WTC11 (cell line): ENCODE data around the gene SRSF12. TPM values are rescaled to one million over a fixed set of nuclear protein-coding genes. Genes with fewer than 3 reads are reported as not detected.

ENCODE experiments used
- ATAC-seq: fragments of 200-7000 bp; cut with Tn5 transposase; 2 replicates; pipeline ENCODE4 v1.10.0; 2021; ENCODE audit warnings: mild to moderate bottlenecking, moderate library complexity
- CTCF ChIA-PET: fragments of 300-600 bp; sonication (Branson Sonifier 250); formaldehyde crosslinking; loops from one replicate; lab custom pipeline; 2021; ENCODE audit warnings: antibody characterized with exemption; lab: Charles Lee
- POLR2A ChIA-PET: fragments of 350-600 bp; sonication (Branson Sonifier 250); formaldehyde crosslinking; loops from one replicate; lab custom pipeline; 2021; ENCODE audit warnings: antibody characterized with exemption; lab: Charles Lee
- DNase-seq: peaks from one replicate; pipeline ENCODE4 v3.0.0; 2021; ENCODE audit warnings: low spot score
- H3K27ac Mint-ChIP-seq: 2 replicates; pipeline ENCODE4 v1.8.0; 2021; ENCODE audit warnings: mixed read lengths
- H3K27me3 Mint-ChIP-seq: 2 replicates; pipeline ENCODE4 v1.8.0; 2021; ENCODE audit warnings: low read depth, mild to moderate bottlenecking, moderate library complexity, mixed read lengths
- H3K36me3 Mint-ChIP-seq: 2 replicates; pipeline ENCODE4 v1.8.0; 2021; ENCODE audit warnings: mixed read lengths
- H3K4me1 Mint-ChIP-seq: 2 replicates; pipeline ENCODE4 v1.8.0; 2022; ENCODE audit warnings: mixed read lengths
- H3K4me3 Mint-ChIP-seq: 2 replicates; pipeline ENCODE4 v1.8.0; 2021; ENCODE audit warnings: mild to moderate bottlenecking, moderate library complexity, mixed read lengths
- H3K9me3 Mint-ChIP-seq: 2 replicates; pipeline ENCODE4 v1.8.0; 2021; ENCODE audit warnings: mixed read lengths
- ATF1 ChIP-seq: sonication (generic); formaldehyde crosslinking; IDR thresholded peaks from 2 replicates; pipeline ENCODE4 v1.8.1; 2023; ENCODE audit warnings: mild to moderate bottlenecking, moderate library complexity, missing genetic modification reagents
- CREM ChIP-seq: sonication (generic); formaldehyde crosslinking; IDR thresholded peaks from 2 replicates; pipeline ENCODE4 v1.8.1; 2022; ENCODE audit warnings: mild to moderate bottlenecking, missing genetic modification reagents, moderate library complexity
- FOXJ3 ChIP-seq: sonication (generic); formaldehyde crosslinking; IDR thresholded peaks from 2 replicates; pipeline ENCODE4 v1.9.0; 2021; ENCODE audit warnings: missing genetic modification reagents, mild to moderate bottlenecking, borderline replicate concordance
- NFE2L1 ChIP-seq: sonication (generic); formaldehyde crosslinking; IDR thresholded peaks from 2 replicates; pipeline ENCODE4 v1.8.1; 2023; ENCODE audit warnings: missing genetic modification reagents
- PRRX2 ChIP-seq: fragments of 250-450 bp; sonication (Bioruptor Pico); IDR thresholded peaks from 2 replicates; pipeline ENCODE4 v1.8.0; 2021; ENCODE audit warnings: mild to moderate bottlenecking
- SMAD3 ChIP-seq: sonication (generic); formaldehyde crosslinking; IDR thresholded peaks from 2 replicates; pipeline ENCODE4 v1.8.0; 2022; ENCODE audit warnings: missing genetic modification reagents, mild to moderate bottlenecking, borderline replicate concordance
- SMAD4 ChIP-seq: sonication (generic); formaldehyde crosslinking; IDR thresholded peaks from 2 replicates; pipeline ENCODE4 v1.8.0; 2022; ENCODE audit warnings: mild to moderate bottlenecking, missing genetic modification reagents
- SP1 ChIP-seq: sonication (generic); formaldehyde crosslinking; conservative IDR thresholded peaks from 2 replicates; pipeline ENCODE4 v1.8.1; 2022; ENCODE audit warnings: missing genetic modification reagents
- TCF7 ChIP-seq: sonication (generic); formaldehyde crosslinking; IDR thresholded peaks from 2 replicates; pipeline ENCODE4 v1.8.0; 2022; ENCODE audit warnings: mild to moderate bottlenecking, low read depth, missing genetic modification reagents, moderate library complexity
- ZBTB21 ChIP-seq: sonication (generic); formaldehyde crosslinking; IDR thresholded peaks from 2 replicates; pipeline ENCODE4 v1.8.1; 2023; ENCODE audit warnings: mild to moderate bottlenecking, missing genetic modification reagents, borderline replicate concordance
- ZNF232 ChIP-seq: sonication (generic); formaldehyde crosslinking; IDR thresholded peaks from 2 replicates; pipeline ENCODE4 v1.8.0; 2022; ENCODE audit warnings: mild to moderate bottlenecking, missing genetic modification reagents
- ZNF263 ChIP-seq: sonication (generic); formaldehyde crosslinking; IDR thresholded peaks from 2 replicates; pipeline ENCODE4 v1.8.1; 2022; ENCODE audit warnings: low read depth, mild to moderate bottlenecking, moderate library complexity, missing genetic modification reagents
- ZNF396 ChIP-seq: fragments of 250-450 bp; sonication (Bioruptor Pico); IDR thresholded peaks from 2 replicates; pipeline ENCODE4 v1.8.0; 2021; ENCODE audit warnings: mild to moderate bottlenecking, moderate library complexity, borderline replicate concordance
- total RNA-seq: library from RNA; stranded (reverse); gene quantifications from 3 replicates; pipeline ENCODE4 v1.2.3, GENCODE V29; 2021
- TF ChIP-seq, protein P1 (sequence below): sonication (generic); formaldehyde crosslinking; IDR thresholded peaks from 2 replicates; pipeline ENCODE4 v1.8.1; 2022; ENCODE audit warnings: missing genetic modification reagents, borderline replicate concordance
- TF ChIP-seq, protein P2 (sequence below): sonication (generic); formaldehyde crosslinking; IDR thresholded peaks from 2 replicates; pipeline ENCODE4 v1.8.1; 2022; ENCODE audit warnings: mild to moderate bottlenecking, missing genetic modification reagents, moderate library complexity, borderline replicate concordance
- TF ChIP-seq, protein P3 (sequence below): fragments of 250-450 bp; sonication (Bioruptor Pico); IDR thresholded peaks from 2 replicates; pipeline ENCODE4 v1.9.0; 2021; ENCODE audit warnings: mild to moderate bottlenecking
- TF ChIP-seq, protein P4 (sequence below): fragments of 250-450 bp; sonication (Bioruptor Pico); conservative IDR thresholded peaks from 2 replicates; pipeline ENCODE4 v1.9.0; 2021; ENCODE audit warnings: mild to moderate bottlenecking
- TF ChIP-seq, protein P5 (sequence below): sonication (generic); formaldehyde crosslinking; IDR thresholded peaks from 2 replicates; pipeline ENCODE4 v1.8.1; 2022; ENCODE audit warnings: low read depth, missing genetic modification reagents, borderline replicate concordance
- TF ChIP-seq, protein P6 (sequence below): sonication (generic); formaldehyde crosslinking; IDR thresholded peaks from 2 replicates; pipeline ENCODE4 v1.8.0; 2023; ENCODE audit warnings: mild to moderate bottlenecking, missing genetic modification reagents

The SRSF12 gene
- total RNA-seq, 1 experiment from 2014 or later: 3.8 TPM

DNA sequence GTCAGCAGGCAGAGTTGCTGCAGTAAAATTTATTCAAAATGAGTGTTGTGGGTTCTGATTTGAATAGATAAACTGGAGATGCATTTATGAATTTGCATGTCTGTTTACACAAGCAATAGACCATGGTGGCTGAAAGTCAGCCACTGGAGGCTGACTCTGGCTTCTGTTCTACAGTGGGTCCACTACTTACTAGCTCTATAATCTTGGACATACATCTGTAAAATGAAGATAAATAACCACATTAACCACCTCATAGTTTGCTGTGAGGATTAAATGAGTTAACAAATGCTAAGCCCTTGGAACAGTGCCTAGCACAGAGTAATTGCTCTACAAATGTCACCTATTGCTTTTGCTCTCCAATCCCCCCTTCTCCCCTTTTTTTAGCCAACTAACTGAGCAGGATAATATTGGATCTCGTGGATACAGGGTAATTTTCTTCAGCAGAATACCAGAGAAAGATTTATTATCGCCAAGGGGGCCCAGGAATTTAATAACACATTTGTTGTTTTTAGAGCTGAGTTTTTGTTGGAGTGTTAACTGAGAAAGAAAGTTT is 26.6 kb upstream of the SRSF12 start:
- Mint-ChIP-seq H3K4me3 (no peak overlapping the region), H3K4me1 (peaks cover 9% of the 10 kb centered on the region), H3K36me3 (no peaks in the 10 kb centered on the region), H3K27ac (no peak overlapping the region), H3K9me3 (no peaks in the 10 kb centered on the region), H3K27me3 (peaks cover 87% of the 10 kb centered on the region)
- CTCF ChIA-PET: interaction anchor here (6.9 kb wide), 1 partner anchor 161 kb away, joined by 29 read pairs; no protein-coding TSS in a partner anchor
- ATAC-seq (no peak), DNase-seq (no peak)
- TF ChIP-seq SMAD4: no peak
- TF ChIP-seq ZBTB21 (CRISPR knock-in tag): no peak
- TF ChIP-seq, protein P1, sequence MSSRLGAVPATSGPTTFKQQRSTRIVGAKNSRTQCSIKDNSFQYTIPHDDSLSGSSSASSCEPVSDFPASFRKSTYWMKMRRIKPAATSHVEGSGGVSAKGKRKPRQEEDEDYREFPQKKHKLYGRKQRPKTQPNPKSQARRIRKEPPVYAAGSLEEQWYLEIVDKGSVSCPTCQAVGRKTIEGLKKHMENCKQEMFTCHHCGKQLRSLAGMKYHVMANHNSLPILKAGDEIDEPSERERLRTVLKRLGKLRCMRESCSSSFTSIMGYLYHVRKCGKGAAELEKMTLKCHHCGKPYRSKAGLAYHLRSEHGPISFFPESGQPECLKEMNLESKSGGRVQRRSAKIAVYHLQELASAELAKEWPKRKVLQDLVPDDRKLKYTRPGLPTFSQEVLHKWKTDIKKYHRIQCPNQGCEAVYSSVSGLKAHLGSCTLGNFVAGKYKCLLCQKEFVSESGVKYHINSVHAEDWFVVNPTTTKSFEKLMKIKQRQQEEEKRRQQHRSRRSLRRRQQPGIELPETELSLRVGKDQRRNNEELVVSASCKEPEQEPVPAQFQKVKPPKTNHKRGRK (CRISPR knock-in tag): no peak
- TF ChIP-seq NFE2L1 (CRISPR knock-in tag): no peak
- TF ChIP-seq ZNF396 (CRISPR knock-in tag): no peak
- no peak for TF ChIP-seq SP1 (CRISPR knock-in tag)
- TF ChIP-seq, protein P2, sequence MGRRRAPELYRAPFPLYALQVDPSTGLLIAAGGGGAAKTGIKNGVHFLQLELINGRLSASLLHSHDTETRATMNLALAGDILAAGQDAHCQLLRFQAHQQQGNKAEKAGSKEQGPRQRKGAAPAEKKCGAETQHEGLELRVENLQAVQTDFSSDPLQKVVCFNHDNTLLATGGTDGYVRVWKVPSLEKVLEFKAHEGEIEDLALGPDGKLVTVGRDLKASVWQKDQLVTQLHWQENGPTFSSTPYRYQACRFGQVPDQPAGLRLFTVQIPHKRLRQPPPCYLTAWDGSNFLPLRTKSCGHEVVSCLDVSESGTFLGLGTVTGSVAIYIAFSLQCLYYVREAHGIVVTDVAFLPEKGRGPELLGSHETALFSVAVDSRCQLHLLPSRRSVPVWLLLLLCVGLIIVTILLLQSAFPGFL (CRISPR knock-in tag): no peak
- TF ChIP-seq PRRX2: no peak
- TF ChIP-seq ZNF232 (CRISPR knock-in tag): no peak
- no peak for TF ChIP-seq FOXJ3
- TF ChIP-seq TCF7 (CRISPR knock-in tag): no peak
- TF ChIP-seq, protein P3, sequence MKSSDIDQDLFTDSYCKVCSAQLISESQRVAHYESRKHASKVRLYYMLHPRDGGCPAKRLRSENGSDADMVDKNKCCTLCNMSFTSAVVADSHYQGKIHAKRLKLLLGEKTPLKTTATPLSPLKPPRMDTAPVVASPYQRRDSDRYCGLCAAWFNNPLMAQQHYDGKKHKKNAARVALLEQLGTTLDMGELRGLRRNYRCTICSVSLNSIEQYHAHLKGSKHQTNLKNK (CRISPR knock-in tag): no peak
- POLR2A ChIA-PET: no interaction called here

DNA sequence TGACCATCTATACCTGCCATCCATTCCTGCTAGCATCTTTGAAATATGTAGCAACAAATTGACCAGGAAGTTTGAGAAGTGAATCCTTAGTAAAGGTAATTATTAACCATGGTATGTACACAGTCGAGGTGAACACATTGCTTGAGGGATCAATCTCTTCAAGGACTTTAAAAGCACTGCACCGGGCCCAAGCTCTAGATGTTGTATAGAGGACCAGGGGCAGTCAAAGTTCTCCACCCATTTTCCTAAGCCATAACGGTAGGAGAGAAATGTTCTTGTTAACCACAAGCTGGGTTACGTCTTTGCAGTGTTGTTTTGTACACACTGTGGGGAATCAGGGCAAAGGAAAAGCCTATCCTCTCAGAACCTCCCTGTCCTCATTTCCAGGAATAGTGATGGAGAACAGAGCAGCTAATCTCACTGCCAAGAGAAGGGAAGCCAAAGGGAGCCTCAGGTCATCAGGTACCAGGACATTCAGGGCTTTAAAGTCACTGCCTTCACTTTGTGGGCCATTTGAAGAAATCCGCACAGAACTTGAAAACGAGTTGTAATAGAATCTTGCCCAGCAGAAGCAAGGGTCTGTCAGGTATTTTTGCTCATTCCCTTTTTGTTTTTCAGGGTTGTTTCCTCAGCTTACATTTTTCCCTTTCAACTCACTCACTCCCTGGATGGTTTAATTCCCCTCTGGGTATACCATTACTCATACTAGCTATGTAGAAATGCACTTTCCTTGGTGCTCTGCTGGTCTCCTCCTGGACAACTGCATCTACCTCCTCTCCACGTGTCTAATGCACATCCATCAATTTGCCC is 22.7 kb upstream of the SRSF12 start:
- POLR2A ChIA-PET: interaction anchor here (0.6 kb wide), 1 partner anchor 471 kb away, joined by 5 read pairs; no protein-coding TSS in a partner anchor
- Mint-ChIP-seq H3K9me3 (no peaks in the 10 kb centered on the region), H3K4me3 (no peak overlapping the region)
- ATAC-seq: no peak
- TF ChIP-seq ZNF232 (CRISPR knock-in tag): no peak
- no peak for TF ChIP-seq CREM
- no peak for TF ChIP-seq SMAD3 (CRISPR knock-in tag)
- TF ChIP-seq ZNF263: no peak
- no peak for TF ChIP-seq ATF1 (CRISPR knock-in tag)
- TF ChIP-seq, protein P4, sequence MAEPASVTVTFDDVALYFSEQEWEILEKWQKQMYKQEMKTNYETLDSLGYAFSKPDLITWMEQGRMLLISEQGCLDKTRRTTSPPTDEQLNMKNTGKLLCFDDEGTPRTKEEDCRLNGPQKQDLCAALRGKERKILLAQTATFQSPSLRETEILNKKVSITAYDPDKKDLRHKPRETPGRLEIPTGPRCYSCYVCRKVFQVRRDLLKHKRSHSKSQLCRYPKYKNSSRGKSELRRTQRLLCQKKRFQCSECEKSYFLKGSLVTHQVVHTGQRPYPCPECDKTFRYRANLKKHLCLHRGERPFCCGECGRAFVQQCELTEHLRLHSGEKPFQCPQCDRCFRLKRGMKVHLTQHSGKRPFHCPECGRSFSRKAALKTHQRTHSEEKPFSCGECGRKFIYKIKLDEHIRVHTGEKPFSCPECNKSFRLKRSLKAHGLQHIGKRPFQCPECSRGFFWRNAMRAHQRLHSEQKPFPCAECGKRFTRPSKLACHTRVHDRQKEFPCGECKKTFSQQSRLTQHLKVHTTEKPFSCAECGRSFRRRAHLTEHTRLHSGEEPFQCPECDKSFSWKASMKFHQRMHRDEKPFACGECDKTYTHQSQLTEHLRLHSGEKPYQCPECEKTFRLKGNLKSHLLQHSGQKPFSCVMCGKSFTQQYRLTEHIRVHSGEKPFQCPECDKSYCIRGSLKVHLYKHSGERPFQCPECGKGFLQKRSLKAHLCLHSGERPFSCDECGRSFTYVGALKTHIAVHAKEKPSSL (CRISPR knock-in tag): no peak
- TF ChIP-seq, protein P5, sequence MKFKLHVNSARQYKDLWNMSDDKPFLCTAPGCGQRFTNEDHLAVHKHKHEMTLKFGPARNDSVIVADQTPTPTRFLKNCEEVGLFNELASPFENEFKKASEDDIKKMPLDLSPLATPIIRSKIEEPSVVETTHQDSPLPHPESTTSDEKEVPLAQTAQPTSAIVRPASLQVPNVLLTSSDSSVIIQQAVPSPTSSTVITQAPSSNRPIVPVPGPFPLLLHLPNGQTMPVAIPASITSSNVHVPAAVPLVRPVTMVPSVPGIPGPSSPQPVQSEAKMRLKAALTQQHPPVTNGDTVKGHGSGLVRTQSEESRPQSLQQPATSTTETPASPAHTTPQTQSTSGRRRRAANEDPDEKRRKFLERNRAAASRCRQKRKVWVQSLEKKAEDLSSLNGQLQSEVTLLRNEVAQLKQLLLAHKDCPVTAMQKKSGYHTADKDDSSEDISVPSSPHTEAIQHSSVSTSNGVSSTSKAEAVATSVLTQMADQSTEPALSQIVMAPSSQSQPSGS (CRISPR knock-in tag): no peak
- TF ChIP-seq, protein P6, sequence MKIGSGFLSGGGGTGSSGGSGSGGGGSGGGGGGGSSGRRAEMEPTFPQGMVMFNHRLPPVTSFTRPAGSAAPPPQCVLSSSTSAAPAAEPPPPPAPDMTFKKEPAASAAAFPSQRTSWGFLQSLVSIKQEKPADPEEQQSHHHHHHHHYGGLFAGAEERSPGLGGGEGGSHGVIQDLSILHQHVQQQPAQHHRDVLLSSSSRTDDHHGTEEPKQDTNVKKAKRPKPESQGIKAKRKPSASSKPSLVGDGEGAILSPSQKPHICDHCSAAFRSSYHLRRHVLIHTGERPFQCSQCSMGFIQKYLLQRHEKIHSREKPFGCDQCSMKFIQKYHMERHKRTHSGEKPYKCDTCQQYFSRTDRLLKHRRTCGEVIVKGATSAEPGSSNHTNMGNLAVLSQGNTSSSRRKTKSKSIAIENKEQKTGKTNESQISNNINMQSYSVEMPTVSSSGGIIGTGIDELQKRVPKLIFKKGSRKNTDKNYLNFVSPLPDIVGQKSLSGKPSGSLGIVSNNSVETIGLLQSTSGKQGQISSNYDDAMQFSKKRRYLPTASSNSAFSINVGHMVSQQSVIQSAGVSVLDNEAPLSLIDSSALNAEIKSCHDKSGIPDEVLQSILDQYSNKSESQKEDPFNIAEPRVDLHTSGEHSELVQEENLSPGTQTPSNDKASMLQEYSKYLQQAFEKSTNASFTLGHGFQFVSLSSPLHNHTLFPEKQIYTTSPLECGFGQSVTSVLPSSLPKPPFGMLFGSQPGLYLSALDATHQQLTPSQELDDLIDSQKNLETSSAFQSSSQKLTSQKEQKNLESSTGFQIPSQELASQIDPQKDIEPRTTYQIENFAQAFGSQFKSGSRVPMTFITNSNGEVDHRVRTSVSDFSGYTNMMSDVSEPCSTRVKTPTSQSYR (CRISPR knock-in tag): no peak
- TF ChIP-seq, all 79 proteins: peak for 0
- no peak for DNase-seq
- CTCF ChIA-PET: interaction anchor here (1.1 to 1.7 kb wide), 3 partner anchors 18 to 171 kb away, joined by 3 to 5 read pairs (median 4); no protein-coding TSS in a partner anchor
- no peak overlapping the region for H3K27ac Mint-ChIP-seq
- H3K27me3 Mint-ChIP-seq: peaks cover 98% of the 10 kb centered on the region
- no peaks in the 10 kb centered on the region for H3K36me3 Mint-ChIP-seq
- H3K4me1 Mint-ChIP-seq: no peaks in the 10 kb centered on the region
